HG02973 (cell line): Measurements from ENCODE around the gene REXO1.
"Not testable (repeated sequence)": the region's sequence is repeated elsewhere in the genome, so short reads cannot be mapped to it uniquely, and the experiment has no call there.

Experiments
- ATAC-seq: cut with Tn5 transposase; IDR thresholded peaks from one replicate; pipeline ENCODE4 v1.9.1; 2021; ENCODE audit warnings: moderate library complexity; ENCODE audit not compliant: unreplicated experiment

The REXO1 gene

DNA sequence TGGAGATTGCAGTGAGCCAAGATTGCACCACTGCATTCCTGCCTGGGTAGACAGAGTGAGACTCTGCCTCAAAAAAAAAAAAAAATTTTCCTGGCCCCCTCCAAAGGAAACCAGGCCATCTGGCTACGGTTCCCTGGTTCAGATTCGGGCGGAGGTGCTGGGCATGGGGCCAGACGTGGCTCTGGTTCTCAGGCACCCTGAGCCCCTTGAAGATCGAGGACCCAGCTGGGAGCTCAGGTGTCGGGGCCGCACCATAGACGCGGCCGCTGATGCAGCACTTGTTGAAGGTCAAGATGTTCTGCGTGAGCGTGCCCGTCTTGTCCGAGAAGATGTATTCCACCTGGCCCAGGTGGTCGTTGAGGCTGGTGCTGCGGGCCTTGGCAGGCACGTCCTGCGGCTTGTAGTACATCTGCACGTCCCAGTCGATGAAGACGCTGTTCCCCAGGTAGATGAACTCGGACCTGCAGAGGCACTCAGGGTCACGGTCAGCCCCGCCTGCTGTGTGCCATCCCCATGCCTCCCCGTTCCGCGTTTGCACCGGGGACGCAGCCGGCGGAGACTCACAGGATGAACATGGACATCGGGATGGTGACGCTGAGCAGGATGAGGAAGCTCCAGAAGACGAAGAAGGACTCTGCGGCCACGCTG is 48.5 kb downstream of the REXO1 start:
- ATAC-seq, result no peak

GRCh38 chr19:1797313-1797712 is 51.0 kb downstream of the REXO1 start:
- ATAC-seq, result not testable (repeated sequence)

DNA sequence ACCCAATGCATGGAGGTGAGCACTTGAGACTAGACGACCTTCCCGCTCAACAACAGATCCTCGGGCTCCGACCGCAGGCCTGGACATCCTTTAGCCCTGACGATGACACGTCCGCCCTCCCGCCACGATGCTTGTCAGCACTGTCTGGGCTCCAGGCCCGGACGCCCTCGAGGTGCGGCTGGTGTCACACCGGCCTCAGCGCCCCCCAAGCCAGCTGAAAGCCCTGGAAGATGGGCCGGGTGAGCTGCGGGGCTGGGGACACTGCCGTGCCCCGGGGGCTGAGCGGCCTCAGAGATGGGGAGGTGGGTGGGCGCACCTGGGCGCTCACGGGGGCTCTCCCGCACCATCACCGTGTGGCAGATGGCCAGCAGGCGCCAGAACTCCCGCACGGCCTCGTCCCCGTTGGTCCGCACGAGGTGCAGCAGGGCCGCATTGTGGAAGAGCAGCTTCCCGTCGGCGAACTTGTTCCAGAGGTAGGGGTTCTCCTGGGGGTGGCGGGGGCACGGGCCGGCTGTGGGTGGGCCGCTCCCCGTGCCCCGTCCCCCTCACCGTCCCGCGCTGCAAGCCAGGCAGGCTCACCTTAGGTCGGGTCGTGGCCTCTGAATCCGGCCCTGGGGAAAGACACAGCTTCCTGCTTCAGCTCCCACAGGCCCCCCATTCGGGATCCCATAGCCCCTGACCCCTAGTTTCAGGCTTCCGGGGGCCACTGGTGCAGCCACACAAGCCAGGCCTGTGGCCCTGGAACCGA is 51.7 kb downstream of the REXO1 start:
- ATAC-seq, result no peak

DNA sequence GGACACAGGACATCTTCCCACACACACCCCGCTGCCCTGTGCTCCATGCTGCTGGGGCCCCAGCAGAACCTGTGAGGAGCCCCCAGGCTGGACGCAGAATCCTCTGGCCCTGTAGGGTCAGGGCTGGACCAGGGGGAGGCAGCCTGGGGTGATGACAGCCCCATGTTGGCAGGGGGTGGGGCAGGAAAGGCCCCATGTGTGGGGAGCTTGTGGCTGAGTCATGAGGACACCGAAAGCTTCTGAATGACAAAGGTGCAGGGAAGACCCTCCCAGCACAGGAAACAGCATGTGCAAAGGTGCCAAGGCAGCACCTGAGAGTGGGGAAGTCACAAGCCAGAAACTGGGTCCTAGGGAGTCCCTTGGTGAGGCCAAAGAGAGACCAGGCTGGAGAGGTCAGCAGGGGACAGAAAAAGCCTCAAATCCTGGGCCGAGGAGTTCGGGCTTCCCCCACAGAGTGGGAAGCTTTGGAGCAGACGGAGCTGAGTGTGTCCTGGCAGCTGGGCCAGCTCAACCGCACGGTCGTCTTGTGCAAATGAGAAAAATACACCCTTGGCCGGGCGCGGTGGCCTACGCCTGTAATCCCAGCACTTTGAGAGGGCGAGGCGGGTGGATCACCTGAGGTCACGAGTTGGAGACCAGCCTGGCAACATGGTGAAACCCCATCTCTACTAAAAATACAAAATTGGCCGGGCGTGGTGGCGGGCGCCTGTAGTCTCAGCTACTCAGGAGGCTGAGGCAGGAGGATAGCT is 53.7 kb downstream of the REXO1 start:
- no peak for ATAC-seq

- ATAC-seq, result no peak
Observed at GRCh38 chr19:1791879-1792278, 56.4 kb downstream of the REXO1 start.

DNA sequence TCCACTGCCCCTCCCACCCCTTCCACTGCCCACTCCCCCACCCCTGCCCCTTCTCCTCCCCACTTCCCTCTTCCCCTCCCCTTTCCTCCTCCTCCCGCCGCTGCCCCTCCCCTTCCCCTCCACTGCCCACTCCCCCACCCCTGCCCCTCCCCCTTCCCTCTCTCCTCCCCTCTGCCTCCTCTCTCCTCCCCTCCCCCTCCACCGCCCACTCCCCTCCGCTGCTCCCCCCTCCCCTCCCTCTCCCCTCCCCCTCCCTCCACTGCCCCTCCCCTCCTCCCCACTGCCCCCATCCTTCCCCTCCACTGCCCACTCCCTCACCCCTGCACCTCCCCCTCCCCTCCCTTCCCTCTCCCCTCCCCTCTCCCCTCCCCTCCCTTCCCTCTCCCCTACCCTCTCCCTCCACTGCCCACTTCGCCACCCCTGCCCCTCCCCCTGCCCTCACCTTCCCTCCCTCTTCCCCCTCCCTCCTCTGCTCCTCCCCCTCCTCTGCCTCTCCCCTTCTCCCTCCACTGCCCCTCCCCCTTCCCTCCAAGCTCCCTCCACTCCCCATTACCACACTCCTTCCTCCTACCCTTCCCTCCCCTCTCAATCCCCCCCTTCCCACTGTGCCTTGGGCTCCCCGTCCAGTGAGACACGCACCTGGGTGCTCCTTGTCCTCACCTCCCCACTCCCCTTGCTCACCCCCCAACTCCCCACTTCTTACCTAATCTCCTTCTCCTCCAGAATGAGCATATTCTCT is 58.1 kb downstream of the REXO1 start:
- ATAC-seq, result no peak

DNA sequence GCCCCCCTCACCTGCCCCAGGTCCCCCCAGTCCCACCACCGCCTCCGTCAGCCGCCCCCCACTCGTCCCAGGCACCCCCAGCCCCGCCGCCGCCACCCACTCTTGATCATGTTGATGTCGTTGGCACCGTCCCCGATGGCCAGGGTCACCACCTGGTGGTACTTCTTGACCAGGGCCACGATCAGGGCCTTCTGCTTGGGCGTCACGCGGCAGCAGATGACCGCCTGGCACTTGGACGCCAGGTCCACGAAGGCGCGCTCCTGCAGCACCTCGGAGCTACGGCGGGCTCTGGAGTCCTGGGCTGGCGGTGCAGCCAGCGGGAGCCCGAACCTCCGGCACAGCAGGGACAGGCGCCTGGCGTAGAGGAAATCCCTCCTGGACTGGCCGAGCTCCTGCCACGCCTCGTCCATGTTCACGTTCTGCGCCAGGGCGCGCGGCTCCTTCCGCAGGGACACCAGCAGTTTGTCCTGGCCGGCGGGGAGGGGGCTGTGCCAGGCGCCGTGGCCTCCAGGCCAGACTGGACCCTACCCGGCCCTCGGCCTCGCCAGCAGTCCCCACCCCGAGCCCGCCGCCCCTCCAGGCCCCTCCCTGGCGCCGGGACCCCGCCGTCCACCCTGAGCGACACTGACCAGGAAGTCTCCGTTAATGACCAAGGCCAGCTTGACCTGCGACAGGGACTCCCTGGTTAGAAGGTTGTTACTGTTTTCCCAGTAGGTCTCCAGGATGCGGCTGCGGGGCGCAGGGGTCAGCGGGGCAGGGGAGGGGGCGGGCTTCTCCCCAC is 58.8 kb downstream of the REXO1 start:
- no peak for ATAC-seq

- ATAC-seq, result no peak
Observed at GRCh38 chr19:1787116-1787515, 61.2 kb downstream of the REXO1 start.

DNA sequence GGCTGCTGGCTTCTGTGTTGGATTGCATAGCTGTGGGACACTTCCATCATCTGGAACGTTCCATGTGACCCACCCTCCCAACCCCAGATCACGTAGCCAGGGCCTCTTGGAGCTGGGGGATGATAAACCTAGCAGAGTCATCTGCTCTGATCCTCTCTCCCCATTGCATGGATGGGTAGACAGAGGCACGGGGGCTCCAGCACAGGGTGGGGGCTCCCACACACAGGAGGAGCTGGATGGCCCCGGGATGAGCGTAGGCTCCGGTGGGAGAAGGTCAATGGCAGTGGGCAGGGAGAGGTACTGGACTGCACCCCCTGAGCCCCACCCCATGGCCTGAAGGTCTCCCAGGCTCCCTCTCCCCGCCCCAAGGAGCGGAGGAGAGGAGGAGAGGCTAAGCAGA is 61.6 kb downstream of the REXO1 start:
- no peak for ATAC-seq

- ATAC-seq, result no peak
Observed at GRCh38 chr19:1785310-1785709, 63.0 kb downstream of the REXO1 start.

DNA sequence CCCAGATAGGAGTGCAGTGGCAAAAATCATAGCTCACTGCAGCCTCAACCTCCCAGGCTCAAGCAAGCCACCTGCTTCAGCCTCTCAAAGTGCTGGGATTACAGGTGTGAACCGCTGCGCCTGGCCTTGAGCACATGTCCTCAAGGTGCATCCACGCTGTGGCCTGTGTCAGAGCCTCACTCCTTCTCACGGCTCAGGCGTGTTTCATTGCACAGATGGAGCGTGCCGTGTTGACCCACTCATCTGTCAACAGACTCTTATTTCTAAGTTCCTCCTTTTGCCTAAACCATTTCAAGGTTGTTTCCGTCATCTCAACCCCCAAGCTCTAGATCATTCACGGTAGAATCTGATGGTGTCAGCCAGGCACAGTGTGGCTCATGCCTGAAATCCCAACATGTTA is 64.4 kb downstream of the REXO1 start:
- no peak for ATAC-seq

- ATAC-seq, result no peak
Observed at GRCh38 chr19:1783354-1783753, 64.9 kb downstream of the REXO1 start.

DNA sequence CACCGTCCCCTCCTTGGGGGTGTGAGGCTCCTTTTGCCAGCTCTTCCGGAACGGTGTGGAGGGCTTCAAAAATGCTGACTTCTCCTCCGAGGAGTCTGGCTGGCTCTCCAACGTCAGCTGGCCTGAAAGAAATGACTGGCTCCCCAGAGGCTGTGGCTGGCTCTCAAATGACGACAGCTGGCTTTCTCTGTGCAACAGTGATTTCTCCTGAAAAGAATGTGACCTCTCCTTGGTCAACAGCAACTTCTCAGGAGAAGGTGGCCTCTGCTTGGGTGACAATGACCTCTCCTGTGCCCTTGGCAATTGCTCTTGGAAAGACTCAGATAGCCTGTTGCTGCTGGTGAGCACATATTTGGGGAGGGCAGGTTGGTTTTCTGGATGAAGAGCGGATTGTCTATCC is 65.8 kb downstream of the REXO1 start:
- ATAC-seq, result no peak

DNA sequence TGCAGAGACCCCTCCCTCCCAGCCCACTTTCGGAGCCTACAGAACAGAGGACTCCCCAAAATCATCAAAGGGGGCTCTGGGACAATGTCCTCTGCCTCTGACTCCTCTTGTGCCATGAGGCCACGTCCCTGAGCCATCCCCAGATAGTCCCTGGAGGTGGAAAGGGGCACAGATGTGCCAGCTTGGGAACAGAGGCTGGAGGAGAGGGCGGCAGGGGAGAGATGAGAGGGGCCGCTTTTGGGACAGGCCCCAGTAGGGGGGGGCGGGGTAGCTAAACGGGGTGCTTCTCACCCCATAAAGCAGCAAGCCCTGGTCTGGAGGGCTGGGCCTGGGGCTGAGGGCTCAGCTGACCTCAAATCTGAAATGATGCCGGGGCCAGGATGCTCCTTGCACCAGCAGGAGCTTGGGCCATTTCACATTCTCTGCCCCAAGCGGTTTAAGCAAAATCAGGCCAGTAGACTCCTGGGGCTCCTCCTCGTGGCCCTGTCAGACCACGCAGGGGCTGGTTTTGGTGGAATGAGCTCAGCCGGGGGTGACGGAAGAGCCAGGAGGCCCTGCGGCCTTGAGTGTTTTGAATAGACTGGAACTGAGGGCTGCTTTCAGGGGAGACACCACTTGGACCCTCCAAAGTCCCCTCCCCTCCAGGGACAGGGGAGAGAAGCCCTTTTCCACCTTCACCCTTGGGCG is 67.9 kb downstream of the REXO1 start:
- no peak for ATAC-seq

DNA sequence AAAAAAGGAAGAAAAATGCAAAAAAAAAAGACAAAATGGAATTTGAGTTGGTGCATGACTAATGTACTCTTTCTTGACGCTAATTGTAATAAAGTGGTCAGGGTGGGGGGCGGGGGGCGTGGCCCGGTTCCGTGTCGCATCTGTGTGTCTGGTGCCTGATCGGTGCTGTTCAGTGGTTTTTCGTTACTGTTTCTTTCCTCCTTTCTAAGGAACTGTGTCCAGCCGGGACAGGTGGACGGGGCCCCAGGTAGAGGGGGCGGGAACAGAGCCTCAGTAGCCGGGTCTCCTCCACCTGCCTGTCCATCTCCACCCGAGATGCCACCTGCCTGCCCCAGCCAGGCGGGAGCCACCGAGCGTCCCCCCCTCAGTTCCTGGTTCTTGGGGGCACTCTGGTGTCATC is 68.7 kb downstream of the REXO1 start:
- no peak for ATAC-seq

DNA sequence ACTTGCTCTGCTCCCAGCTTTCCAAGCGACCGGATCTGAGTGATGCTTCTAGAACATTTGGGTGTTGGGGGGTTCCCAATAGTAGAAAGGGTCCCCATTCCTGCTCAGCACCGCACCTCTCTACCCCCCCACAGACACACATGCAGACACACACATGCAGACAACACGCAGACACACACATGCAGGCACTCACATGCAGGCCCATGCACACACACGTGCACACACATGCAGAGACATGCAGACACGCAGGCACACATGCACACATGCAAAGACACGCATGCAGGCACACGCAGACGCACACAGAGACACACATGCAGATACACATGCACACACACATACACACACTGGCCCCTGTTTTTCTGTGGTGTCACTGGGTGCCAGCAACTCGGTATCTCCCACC is 71.1 kb downstream of the REXO1 start:
- no peak for ATAC-seq

- ATAC-seq, result no peak
Observed at GRCh38 chr19:1776606-1777147, 71.6 kb downstream of the REXO1 start.

DNA sequence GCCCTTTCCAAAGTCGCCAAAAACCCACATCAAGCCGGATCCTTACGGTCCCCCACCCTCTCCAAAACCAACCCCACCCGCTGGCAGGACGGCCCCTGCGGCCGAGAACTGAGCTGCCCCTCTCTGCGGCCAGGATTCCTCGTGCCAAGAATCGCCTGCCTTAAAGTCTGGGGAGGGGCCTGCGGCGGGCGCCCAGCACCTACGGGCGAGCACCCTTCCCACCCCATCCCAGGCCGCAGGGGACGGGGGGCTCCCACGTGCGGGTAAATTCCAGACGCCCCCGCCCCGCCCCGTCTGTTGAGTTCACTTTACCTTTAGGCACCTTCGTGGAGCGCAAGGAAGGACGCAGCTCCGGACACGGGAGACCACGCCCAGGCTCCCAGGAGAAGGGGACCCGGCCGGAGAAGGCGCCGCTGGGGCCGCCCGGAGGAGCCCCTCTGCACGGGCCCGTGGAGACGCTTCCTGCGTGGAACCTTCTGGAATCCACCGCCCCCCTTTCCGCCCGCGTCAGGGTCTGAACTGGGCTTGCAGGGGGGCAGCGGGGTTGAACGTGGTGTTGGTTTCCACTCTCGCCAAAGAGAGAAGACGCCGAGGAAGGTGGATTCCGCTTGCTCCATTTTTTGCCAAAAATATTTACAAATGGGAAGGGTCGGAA is 72.2 kb downstream of the REXO1 start:
- no peak for ATAC-seq
